ENCODE measurements around the gene ASGR1. TPM values are rescaled to one million over a fixed set of nuclear protein-coding genes. Genes with fewer than 3 reads are reported as not detected.

Gene ASGR1
- total RNA-seq, 1 experiment from 2014 or later = 1.3 TPM

DNA sequence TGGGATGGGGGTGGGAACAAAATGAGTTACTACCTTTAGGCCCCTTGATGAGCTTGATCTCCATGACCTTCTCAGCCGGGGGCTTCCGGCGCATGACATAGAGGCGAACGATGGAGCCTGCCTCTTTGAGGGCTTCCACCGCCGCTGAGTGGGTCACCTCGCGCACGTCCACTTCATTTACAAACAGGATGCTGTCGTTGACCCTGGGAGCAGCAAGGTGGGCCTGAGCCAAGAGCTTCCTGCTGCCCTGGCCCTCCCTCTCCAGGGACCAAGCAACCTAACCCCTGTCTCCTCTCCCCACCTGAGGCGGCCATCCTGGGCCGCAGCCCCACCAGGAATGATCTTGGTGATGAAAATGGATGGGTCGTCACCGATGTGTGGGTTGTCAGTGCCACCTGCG is 24.2 kb upstream of the ASGR1 start:
- no TSS peak for BruUV-seq (replicated peaks)

DNA sequence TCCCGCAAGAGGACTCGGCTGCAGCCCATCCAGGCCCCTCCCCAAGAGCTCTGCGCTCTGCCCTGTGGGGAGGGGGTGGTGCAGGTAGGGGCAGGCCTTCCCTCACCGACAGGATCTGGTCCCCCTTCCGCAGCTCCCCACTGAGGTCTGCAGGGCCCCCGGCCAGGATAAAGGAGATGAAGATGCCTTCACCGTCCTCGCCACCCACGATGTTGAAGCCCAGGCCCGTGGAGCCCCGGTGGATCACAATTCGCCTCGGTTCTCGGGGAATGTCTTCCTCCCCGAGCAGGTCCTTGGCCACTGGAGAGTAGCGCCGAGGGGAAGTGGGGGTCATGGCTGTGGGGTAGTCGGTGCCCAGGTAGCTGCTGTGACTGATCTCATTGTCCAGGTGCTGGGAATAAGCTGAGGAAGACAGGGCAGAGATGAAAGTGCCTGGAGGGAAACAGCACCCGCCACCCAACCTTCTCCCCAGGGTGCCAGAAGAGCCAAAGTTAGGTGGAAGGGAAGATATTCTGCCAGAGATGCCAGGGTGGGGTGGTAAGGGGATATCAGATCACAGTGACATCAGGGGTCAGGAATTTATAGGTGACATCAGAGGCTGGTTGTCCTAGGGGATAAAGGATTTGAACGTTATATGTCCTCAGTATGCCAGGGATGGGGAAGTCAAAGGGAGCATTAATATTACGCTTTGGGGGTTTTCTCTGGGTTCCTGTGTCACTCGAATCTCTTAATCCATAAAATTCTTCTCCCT is 17.7 kb upstream of the ASGR1 start:
- ChIA-PET CTCF (no interaction called here), POLR2A (interaction anchor here (0.8 kb wide), 1 partner anchor 21 kb away, joined by 6 read pairs; no protein-coding TSS in a partner anchor)
- intact Hi-C loops (cut with micrococcal nuclease; ENCODE audit: unreplicated experiment) = no loop called here
- ATAC-seq = no peak
- H3K27ac ChIP-seq (ENCODE audit: low read length) = no peak overlapping the region
- H3K27me3 ChIP-seq (ENCODE audit: control insufficient read depth, insufficient read depth, low read length) = no peaks in the 10 kb centered on the region
- BruUV-seq (replicated peaks) = no TSS peak
- DNase-seq (ENCODE audit: low read depth, low spot score) = no peak
- TF ChIP-seq, protein P1, sequence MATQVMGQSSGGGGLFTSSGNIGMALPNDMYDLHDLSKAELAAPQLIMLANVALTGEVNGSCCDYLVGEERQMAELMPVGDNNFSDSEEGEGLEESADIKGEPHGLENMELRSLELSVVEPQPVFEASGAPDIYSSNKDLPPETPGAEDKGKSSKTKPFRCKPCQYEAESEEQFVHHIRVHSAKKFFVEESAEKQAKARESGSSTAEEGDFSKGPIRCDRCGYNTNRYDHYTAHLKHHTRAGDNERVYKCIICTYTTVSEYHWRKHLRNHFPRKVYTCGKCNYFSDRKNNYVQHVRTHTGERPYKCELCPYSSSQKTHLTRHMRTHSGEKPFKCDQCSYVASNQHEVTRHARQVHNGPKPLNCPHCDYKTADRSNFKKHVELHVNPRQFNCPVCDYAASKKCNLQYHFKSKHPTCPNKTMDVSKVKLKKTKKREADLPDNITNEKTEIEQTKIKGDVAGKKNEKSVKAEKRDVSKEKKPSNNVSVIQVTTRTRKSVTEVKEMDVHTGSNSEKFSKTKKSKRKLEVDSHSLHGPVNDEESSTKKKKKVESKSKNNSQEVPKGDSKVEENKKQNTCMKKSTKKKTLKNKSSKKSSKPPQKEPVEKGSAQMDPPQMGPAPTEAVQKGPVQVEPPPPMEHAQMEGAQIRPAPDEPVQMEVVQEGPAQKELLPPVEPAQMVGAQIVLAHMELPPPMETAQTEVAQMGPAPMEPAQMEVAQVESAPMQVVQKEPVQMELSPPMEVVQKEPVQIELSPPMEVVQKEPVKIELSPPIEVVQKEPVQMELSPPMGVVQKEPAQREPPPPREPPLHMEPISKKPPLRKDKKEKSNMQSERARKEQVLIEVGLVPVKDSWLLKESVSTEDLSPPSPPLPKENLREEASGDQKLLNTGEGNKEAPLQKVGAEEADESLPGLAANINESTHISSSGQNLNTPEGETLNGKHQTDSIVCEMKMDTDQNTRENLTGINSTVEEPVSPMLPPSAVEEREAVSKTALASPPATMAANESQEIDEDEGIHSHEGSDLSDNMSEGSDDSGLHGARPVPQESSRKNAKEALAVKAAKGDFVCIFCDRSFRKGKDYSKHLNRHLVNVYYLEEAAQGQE (IDR thresholded peaks at IDR 0.05; ENCODE audit: insufficient read depth in 1 of 2, low read depth in 2 of 2, low read length in 1 of 2) = no peak
- TF ChIP-seq, protein P2, sequence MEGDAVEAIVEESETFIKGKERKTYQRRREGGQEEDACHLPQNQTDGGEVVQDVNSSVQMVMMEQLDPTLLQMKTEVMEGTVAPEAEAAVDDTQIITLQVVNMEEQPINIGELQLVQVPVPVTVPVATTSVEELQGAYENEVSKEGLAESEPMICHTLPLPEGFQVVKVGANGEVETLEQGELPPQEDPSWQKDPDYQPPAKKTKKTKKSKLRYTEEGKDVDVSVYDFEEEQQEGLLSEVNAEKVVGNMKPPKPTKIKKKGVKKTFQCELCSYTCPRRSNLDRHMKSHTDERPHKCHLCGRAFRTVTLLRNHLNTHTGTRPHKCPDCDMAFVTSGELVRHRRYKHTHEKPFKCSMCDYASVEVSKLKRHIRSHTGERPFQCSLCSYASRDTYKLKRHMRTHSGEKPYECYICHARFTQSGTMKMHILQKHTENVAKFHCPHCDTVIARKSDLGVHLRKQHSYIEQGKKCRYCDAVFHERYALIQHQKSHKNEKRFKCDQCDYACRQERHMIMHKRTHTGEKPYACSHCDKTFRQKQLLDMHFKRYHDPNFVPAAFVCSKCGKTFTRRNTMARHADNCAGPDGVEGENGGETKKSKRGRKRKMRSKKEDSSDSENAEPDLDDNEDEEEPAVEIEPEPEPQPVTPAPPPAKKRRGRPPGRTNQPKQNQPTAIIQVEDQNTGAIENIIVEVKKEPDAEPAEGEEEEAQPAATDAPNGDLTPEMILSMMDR (IDR thresholded peaks at IDR 0.05) = no peak
- no peak for TF ChIP-seq SIN3A (IDR thresholded peaks at IDR 0.05; ENCODE audit: borderline replicate concordance, insufficient read depth, low read depth, low read length)
- no peak for TF ChIP-seq POLR2AphosphoS5 (IDR thresholded peaks at IDR 0.05; ENCODE audit: low read depth, low read length)
- TF ChIP-seq TCF7L2 (IDR thresholded peaks at IDR 0.05; ENCODE audit: low read depth, low read length) = no peak
- in situ Hi-C loops (cut with HindIII; ENCODE audit: low pct_unique_long_range_greater_than_20kb, low sequenced_read_pairs) = no loop called here
- no peak overlapping the region for H3K4me3 ChIP-seq (ENCODE audit: low read depth in 2 of 2, low read length in 2 of 2)
- H3K9me3 ChIP-seq (ENCODE audit: control insufficient read depth, insufficient read depth, low read depth, low read length) = no peaks in the 10 kb centered on the region
- H3K36me3 ChIP-seq (ENCODE audit: control insufficient read depth, insufficient read depth, low read length) = no peaks in the 10 kb centered on the region; the same call in 1 of the 2 replicates
- no peaks in the 10 kb centered on the region for H3K4me1 ChIP-seq (ENCODE audit: control insufficient read depth, insufficient read depth, low read length)

More for the DNA sequence above, 24.2 kb upstream of the ASGR1 start:
- H3K9me3 ChIP-seq (ENCODE audit: control insufficient read depth, insufficient read depth, low read depth, low read length) = no peaks in the 10 kb centered on the region
- ATAC-seq (no peak), DNase-seq (ENCODE audit: low read depth, low spot score) (no peak)
- peaks cover 4% of the 10 kb centered on the region for H3K36me3 ChIP-seq (ENCODE audit: control insufficient read depth, insufficient read depth, low read length)
- CTCF ChIA-PET = no interaction called here
- in situ Hi-C loops (cut with HindIII; ENCODE audit: low pct_unique_long_range_greater_than_20kb, low sequenced_read_pairs) = no loop called here
- intact Hi-C loops (cut with micrococcal nuclease; ENCODE audit: unreplicated experiment) = no loop called here
- no peak for TF ChIP-seq POLR2AphosphoS5 (IDR thresholded peaks at IDR 0.05; ENCODE audit: low read depth, low read length)
- no peaks in the 10 kb centered on the region for H3K4me1 ChIP-seq (ENCODE audit: control insufficient read depth, insufficient read depth, low read length)
- H3K4me3 ChIP-seq (ENCODE audit: low read depth in 2 of 2, low read length in 2 of 2) = no peak overlapping the region
- H3K27ac ChIP-seq (ENCODE audit: low read length) = no peak overlapping the region
- POLR2A ChIA-PET = no interaction called here
- H3K27me3 ChIP-seq (ENCODE audit: control insufficient read depth, insufficient read depth, low read length) = no peaks in the 10 kb centered on the region

DNA sequence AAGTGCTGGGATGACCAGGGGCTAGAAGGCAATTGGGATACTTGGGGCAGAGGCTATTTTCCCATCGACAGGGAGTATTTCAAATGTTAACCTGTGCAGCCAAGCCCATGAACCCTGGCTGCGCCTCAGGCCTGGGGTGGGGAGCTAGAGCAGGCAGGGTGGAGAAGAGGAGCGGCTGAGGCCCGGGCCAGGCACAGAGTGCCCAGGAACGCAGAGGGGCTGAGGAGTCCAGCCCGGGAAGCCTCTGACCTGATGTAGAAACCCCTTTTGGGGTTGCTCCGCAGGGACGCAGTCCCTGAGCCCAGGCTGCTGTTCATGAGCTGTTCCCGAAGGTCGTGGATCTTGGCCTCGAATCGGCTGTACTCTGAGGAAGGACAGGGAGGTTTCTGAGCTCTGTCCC is 16.8 kb upstream of the ASGR1 start:
- in situ Hi-C loops (cut with HindIII; ENCODE audit: low pct_unique_long_range_greater_than_20kb, low sequenced_read_pairs) = no loop called here
- no TSS peak for BruUV-seq (replicated peaks)
- Histone ChIP-seq H3K4me3 (ENCODE audit: low read depth in 2 of 2, low read length in 2 of 2) (no peak overlapping the region), H3K27me3 (ENCODE audit: control insufficient read depth, insufficient read depth, low read length) (no peaks in the 10 kb centered on the region), H3K27ac (ENCODE audit: low read length) (no peak overlapping the region), H3K9me3 (ENCODE audit: control insufficient read depth, insufficient read depth, low read depth, low read length) (no peaks in the 10 kb centered on the region), H3K4me1 (ENCODE audit: control insufficient read depth, insufficient read depth, low read length) (no peaks in the 10 kb centered on the region), H3K36me3 (ENCODE audit: control insufficient read depth, insufficient read depth, low read length) (no peaks in the 10 kb centered on the region)
- ChIA-PET POLR2A (no interaction called here), CTCF (no interaction called here)
- intact Hi-C loops (cut with micrococcal nuclease; ENCODE audit: unreplicated experiment) = no loop called here
- ATAC-seq = no peak
- TF ChIP-seq, protein P1 (IDR thresholded peaks at IDR 0.05; ENCODE audit: insufficient read depth in 1 of 2, low read depth in 2 of 2, low read length in 1 of 2) = no peak
- TF ChIP-seq TCF7L2 (IDR thresholded peaks at IDR 0.05; ENCODE audit: low read depth, low read length) (no peak), POLR2AphosphoS5 (IDR thresholded peaks at IDR 0.05; ENCODE audit: low read depth, low read length) (no peak), SIN3A (IDR thresholded peaks at IDR 0.05; ENCODE audit: borderline replicate concordance, insufficient read depth, low read depth, low read length) (no peak)
- TF ChIP-seq, protein P2 (IDR thresholded peaks at IDR 0.05) = no peak
- DNase-seq (ENCODE audit: low read depth, low spot score) = no peak
